ENCODE results near the gene PURA. TPM values are rescaled to one million over a fixed set of nuclear protein-coding genes. Genes with fewer than 3 reads are reported as not detected.

Gene PURA
- total RNA-seq, 1 experiment from 2014 or later: 16.9 TPM

GRCh38 chr5:140142856-140143255 lies 28.9 kb downstream of the PURA start:
- TF ChIP-seq POLR2AphosphoS5 (IDR thresholded peaks at IDR 0.05; ENCODE audit: low read depth, low read length) (no peak), CTCF (IDR thresholded peaks at IDR 0.05) (no peak), TCF7L2 (IDR thresholded peaks at IDR 0.05; ENCODE audit: low read depth, low read length) (no peak), REST (IDR thresholded peaks at IDR 0.05; ENCODE audit: insufficient read depth in 1 of 2, low read depth in 2 of 2, low read length in 1 of 2) (no peak)
- CTCF ChIA-PET: interaction anchor here (0.6 to 1.3 kb wide), 2 partner anchors 35 to 69 kb away, joined by 3 to 6 read pairs; no protein-coding TSS in a partner anchor
- H3K4me1 ChIP-seq (ENCODE audit: control insufficient read depth, insufficient read depth, low read length): peaks cover 5% of the 10 kb centered on the region; the same call in 1 of the 2 replicates
- in situ Hi-C loops (cut with HindIII; ENCODE audit: low pct_unique_long_range_greater_than_20kb, low sequenced_read_pairs) (no loop called here), intact Hi-C loops (cut with micrococcal nuclease; ENCODE audit: unreplicated experiment) (no loop called here)
- no peak overlapping the region for H3K27ac ChIP-seq (ENCODE audit: low read length)
- H3K27me3 ChIP-seq (ENCODE audit: control insufficient read depth, insufficient read depth, low read length): no peaks in the 10 kb centered on the region
- DNase-seq (ENCODE audit: low read depth, low spot score) (no peak), ATAC-seq (no peak)
- no peak overlapping the region for H3K4me3 ChIP-seq (ENCODE audit: low read depth in 2 of 2, low read length in 2 of 2)
- no peaks in the 10 kb centered on the region for H3K36me3 ChIP-seq (ENCODE audit: control insufficient read depth, insufficient read depth, low read length)
- H3K9me3 ChIP-seq (ENCODE audit: control insufficient read depth, insufficient read depth, low read depth, low read length): no peaks in the 10 kb centered on the region
- BruUV-seq (replicated peaks): no TSS peak
- POLR2A ChIA-PET: no interaction called here

GRCh38 chr5:140143521-140144258 lies 29.8 kb downstream of the PURA start:
- H3K4me3 ChIP-seq (ENCODE audit: low read depth in 2 of 2, low read length in 2 of 2): no peak overlapping the region
- no peak overlapping the region for H3K27ac ChIP-seq (ENCODE audit: low read length)
- peaks cover 5% of the 10 kb centered on the region; the same call in 1 of the 2 replicates for H3K4me1 ChIP-seq (ENCODE audit: control insufficient read depth, insufficient read depth, low read length)
- no peaks in the 10 kb centered on the region for H3K27me3 ChIP-seq (ENCODE audit: control insufficient read depth, insufficient read depth, low read length)
- DNase-seq (ENCODE audit: low read depth, low spot score): no peak
- no peaks in the 10 kb centered on the region for H3K36me3 ChIP-seq (ENCODE audit: control insufficient read depth, insufficient read depth, low read length)
- in situ Hi-C loops (cut with HindIII; ENCODE audit: low pct_unique_long_range_greater_than_20kb, low sequenced_read_pairs): no loop called here
- intact Hi-C loops (cut with micrococcal nuclease; ENCODE audit: unreplicated experiment): loop anchor here (1.0 kb wide), 1 partner anchor 70 kb away; no protein-coding TSS in a partner anchor
- TF ChIP-seq TCF7L2 (IDR thresholded peaks at IDR 0.05; ENCODE audit: low read depth, low read length) (no peak), POLR2AphosphoS5 (IDR thresholded peaks at IDR 0.05; ENCODE audit: low read depth, low read length) (no peak), SIN3A (IDR thresholded peaks at IDR 0.05; ENCODE audit: borderline replicate concordance, insufficient read depth, low read depth, low read length) (no peak), REST (IDR thresholded peaks at IDR 0.05; ENCODE audit: insufficient read depth in 1 of 2, low read depth in 2 of 2, low read length in 1 of 2) (no peak), CTCF (IDR thresholded peaks at IDR 0.05) (no peak)
- BruUV-seq (replicated peaks): no TSS peak
- ATAC-seq: peak; percentile 44
- CTCF ChIA-PET: interaction anchor here (0.6 to 1.7 kb wide), 8 partner anchors 9 to 292 kb away, joined by 3 to 7 read pairs (median 4); no protein-coding TSS in a partner anchor
- POLR2A ChIA-PET: interaction anchor here (0.6 kb wide), 1 partner anchor 172 kb away, joined by 3 read pairs; no protein-coding TSS in a partner anchor
- H3K9me3 ChIP-seq (ENCODE audit: control insufficient read depth, insufficient read depth, low read depth, low read length): no peaks in the 10 kb centered on the region

All from Panc1 (cell line).